ENCODE data around the gene THOP1.

Gene THOP1

DNA sequence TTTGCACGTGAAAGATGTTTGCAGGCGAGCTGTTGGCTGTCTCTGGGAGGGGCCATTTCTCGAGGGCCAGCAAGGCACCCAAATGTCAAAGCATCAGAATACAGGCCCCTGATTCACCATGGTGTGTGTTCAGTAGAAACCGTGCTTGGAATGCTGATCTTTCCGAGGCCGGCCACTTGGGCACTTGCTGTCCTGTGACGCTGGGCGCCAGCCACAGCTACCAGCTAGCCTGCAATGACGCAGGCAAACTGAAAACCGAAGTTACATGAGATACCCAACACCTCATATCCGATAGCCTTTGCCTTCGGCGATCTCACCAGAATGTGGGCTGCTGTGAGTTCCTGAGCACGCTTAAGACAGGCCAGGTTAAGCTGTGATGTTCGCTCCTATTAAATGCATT is 12.0 kb downstream of the THOP1 start:
- no peaks in the 10 kb centered on the region for H3K4me1 Mint-ChIP-seq (ENCODE audit: low read depth)
- no peaks in the 10 kb centered on the region for H3K9me3 Mint-ChIP-seq
- no peaks in the 10 kb centered on the region for H3K27me3 Mint-ChIP-seq (ENCODE audit: low read depth)
- no peak for DNase-seq (ENCODE audit: low spot score)
- H3K27ac Mint-ChIP-seq: no peak overlapping the region
- H3K36me3 Mint-ChIP-seq (ENCODE audit: low read depth): peaks cover 21% of the 10 kb centered on the region
- H3K4me3 Mint-ChIP-seq: no peak overlapping the region

DNA sequence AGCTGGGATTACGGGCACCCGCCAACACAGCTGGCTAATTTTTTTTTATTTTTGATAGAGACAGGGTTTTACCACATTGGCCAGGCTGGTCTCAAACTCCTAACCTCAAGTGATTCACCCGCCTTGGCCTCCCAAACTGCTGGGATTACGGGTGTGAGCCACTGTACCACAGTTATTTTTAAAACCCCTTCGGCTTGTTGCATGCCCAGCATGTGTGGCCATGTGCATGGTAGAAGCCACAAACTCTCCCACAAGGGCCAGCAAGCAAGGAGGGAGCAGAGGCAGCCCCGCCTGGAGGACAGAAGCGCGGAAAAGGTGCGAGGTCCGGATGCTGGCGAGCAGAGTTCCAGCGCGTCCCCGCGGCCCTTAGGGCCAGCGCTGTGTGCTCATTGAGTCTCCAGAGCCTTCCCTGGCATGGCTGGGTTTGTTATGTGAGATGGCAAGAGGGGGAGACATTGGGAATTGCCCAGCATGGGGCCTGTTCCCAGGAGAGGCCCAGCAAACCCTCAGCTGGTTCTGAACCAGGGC is 12.9 kb downstream of the THOP1 start:
- Mint-ChIP-seq H3K27me3 (ENCODE audit: low read depth) (no peaks in the 10 kb centered on the region), H3K9me3 (no peaks in the 10 kb centered on the region), H3K4me1 (ENCODE audit: low read depth) (no peaks in the 10 kb centered on the region), H3K27ac (no peak overlapping the region), H3K36me3 (ENCODE audit: low read depth) (peaks cover 23% of the 10 kb centered on the region), H3K4me3 (no peak overlapping the region)
- DNase-seq (ENCODE audit: low spot score): no peak

DNA sequence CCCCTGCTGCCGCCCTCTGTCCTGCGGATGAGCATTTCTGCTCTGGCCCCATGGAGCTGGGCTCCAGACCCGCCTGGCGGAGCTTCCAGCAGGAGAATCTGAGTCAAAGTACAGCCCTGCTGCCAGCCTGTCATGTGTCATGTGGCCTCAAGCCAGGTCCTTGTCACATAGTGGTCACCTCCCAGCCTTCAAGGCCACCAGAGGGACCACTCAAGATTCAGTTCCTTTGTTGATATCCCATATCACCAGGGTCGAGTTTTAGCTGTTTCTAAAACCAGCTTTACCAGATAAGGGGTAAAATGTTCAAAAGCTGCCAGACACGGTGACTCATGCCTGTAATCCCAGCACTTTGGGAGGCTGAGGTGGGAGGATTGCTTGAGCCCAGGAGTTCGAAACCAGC is 13.4 kb downstream of the THOP1 start:
- DNase-seq (ENCODE audit: low spot score): no peak
- Mint-ChIP-seq H3K27ac (no peak overlapping the region), H3K36me3 (ENCODE audit: low read depth) (peaks cover 20% of the 10 kb centered on the region)

DNA sequence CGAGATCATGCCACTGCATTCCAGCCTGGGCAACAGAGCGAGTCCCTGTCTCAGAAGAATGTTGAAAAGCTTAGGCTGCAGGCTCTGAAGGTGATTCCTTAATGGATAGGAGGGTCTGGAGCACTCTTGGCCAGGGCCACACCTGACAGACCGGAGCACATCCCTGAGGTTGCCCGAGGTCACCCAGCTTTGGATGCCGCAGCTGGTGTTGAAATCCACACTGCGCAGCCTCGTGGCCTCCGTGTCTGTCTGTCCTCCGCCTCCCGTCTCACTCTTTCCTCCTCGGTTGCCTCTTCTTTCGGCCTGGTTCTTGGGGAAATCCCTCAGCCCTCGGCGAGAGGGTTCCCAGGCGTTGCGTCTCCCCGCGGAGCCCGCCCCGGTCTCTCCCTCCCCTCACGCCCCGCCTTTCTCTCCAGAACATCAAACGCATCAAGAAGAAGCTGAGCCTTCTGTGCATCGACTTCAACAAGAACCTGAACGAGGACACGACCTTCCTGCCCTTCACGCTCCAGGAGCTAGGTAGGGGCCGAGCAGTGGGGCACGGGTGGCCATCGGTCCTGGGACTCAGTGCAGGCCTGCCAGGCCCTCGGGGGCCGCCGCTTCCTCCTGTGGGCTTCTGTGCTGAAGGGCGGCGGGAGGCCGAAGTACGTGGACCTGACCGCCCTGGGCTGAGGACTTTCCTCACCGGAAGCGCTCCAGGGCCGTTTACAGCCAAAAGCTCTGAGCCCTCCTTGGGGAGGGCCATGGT is 14.1 kb downstream of the THOP1 start:
- Mint-ChIP-seq H3K27ac (no peak overlapping the region), H3K27me3 (ENCODE audit: low read depth) (no peaks in the 10 kb centered on the region)

More for the DNA sequence above, 13.4 kb downstream of the THOP1 start:
- no peaks in the 10 kb centered on the region for H3K4me1 Mint-ChIP-seq (ENCODE audit: low read depth)
- H3K9me3 Mint-ChIP-seq: no peaks in the 10 kb centered on the region
- H3K27me3 Mint-ChIP-seq (ENCODE audit: low read depth): no peaks in the 10 kb centered on the region
- no peak overlapping the region for H3K4me3 Mint-ChIP-seq

DNA sequence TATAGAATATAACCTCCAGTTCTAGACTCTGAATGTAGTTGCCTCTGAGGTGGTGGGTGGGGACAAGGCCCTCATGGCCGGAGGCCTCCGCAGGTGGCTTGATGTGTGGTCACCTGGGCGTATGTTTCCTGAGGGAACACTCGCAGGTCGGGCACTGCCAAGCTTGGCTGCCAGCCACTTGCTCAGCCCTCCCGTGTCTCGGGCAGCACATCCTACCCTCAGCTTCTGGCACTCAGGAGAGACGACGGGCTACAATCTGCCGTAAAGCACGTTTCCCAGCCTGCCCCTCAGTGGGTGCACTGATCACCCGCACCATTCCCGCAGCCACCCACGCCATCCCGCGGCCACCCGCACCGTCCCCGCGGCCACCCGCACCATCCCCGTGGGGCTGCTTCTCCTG is 15.2 kb downstream of the THOP1 start:
- H3K4me1 Mint-ChIP-seq (ENCODE audit: low read depth): no peaks in the 10 kb centered on the region
- H3K4me3 Mint-ChIP-seq: no peak overlapping the region
- DNase-seq (ENCODE audit: low spot score): no peak
- no peak overlapping the region for H3K27ac Mint-ChIP-seq
- no peaks in the 10 kb centered on the region for H3K9me3 Mint-ChIP-seq
- no peaks in the 10 kb centered on the region for H3K27me3 Mint-ChIP-seq (ENCODE audit: low read depth)
- peaks cover 17% of the 10 kb centered on the region for H3K36me3 Mint-ChIP-seq (ENCODE audit: low read depth)

More for the DNA sequence above, 14.1 kb downstream of the THOP1 start:
- H3K36me3 Mint-ChIP-seq (ENCODE audit: low read depth): peaks cover 19% of the 10 kb centered on the region
- no peak overlapping the region for H3K4me3 Mint-ChIP-seq
- DNase-seq (ENCODE audit: low spot score): no peak
- H3K4me1 Mint-ChIP-seq (ENCODE audit: low read depth): no peaks in the 10 kb centered on the region
- H3K9me3 Mint-ChIP-seq: no peaks in the 10 kb centered on the region

DNA sequence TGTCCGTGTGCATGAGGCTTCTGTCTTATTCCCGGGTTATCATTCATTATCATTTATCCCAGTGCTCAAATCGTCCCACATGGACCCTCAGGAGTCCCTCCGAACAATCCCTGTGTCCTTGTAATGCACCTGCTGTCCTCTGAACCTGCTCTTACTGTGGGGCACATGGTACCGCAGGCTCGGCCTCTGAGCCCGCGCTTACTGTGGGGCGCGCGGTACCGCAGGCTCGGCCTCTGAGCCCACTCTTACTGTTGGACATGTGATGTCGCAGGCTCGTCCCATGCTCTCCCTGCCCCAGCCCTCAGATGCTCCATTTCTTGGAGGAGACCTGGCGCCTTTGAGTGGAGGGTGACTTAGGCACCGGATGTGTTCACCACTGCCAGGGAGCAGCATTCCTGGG is 17.5 kb downstream of the THOP1 start:
- Mint-ChIP-seq H3K4me1 (ENCODE audit: low read depth) (no peaks in the 10 kb centered on the region), H3K27ac (no peak overlapping the region), H3K9me3 (no peaks in the 10 kb centered on the region), H3K4me3 (no peak overlapping the region), H3K27me3 (ENCODE audit: low read depth) (no peaks in the 10 kb centered on the region), H3K36me3 (ENCODE audit: low read depth) (peaks cover 14% of the 10 kb centered on the region)
- DNase-seq (ENCODE audit: low spot score): no peak

DNA sequence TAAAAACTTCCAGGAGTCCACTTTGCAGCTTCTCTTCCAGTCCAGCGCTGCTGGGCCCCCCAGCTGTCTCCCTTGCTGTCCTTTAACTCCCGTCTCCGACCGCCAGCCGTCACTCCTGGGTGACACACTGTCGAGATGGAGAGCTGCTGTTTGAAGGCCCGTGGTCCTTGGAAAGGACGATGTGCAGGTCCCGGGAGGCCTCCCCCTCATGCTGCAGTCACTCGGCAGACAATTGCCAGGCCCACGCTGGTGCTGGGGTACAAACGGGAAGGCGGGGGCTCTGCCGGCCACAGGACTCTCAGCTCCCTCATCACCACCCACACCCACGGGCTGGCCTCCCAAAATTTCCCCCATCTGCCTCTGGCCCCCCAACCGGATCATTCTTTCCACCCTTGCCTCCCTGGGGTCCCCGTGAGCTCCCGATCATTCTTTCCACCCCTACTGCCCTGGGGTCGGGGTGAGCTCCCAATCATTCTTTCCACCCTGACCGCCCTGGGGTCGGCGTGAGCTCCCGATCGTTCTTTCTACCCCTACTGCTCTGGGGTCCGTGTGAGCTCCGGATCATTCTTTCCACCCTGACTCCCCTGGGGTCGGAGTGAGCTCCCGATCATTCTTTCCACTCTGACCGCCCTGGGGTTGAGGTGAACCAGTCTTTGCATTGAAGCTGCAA is 18.3 kb downstream of the THOP1 start:
- Mint-ChIP-seq H3K4me3 (no peak overlapping the region), H3K9me3 (no peaks in the 10 kb centered on the region), H3K27me3 (ENCODE audit: low read depth) (no peaks in the 10 kb centered on the region), H3K27ac (no peak overlapping the region), H3K36me3 (ENCODE audit: low read depth) (peaks cover 14% of the 10 kb centered on the region), H3K4me1 (ENCODE audit: low read depth) (no peaks in the 10 kb centered on the region)
- no peak for DNase-seq (ENCODE audit: low spot score)

DNA sequence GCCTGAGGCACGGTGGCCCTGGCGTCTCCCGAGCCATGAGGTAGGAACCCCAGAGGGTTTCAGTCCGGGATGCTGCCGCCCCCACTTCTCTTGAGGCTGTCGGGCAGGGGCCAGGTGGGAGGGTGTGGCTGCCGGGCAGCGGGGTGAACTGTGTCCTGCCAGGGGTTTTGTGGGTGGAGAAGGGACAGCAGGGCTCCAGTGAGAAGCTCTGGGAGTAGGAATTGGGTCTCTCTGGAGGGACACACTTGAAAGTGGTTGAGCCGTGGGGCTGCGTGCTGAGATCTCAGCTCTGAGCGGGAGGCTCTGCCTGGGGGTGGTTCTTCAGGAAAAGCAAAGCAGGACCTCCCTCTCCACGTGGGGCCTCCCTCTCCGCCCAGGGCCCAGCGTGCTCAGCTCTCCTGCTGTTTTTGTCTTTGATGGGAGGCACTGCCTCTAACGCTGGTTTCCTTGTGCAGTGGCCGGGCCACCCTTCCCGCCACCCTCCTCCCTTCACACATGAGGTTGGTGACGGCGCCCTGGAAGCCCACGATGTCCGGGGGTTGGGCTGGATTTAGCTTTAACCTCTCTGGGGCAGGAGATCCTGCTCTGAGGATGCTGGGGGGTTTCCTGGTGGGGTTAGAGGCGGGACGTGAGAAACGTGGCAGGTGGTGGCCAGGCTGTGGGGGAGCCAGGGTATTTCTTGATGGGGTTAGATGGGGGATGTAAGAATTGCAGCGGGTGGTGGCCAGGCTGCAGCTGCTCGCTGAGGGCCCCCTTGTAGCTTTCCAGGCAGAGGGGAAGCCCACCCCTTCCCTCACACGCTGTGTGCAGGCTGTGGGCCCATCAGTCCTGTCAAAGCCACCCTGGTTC is 19.1 kb downstream of the THOP1 start:
- H3K27me3 Mint-ChIP-seq (ENCODE audit: low read depth): no peaks in the 10 kb centered on the region
- H3K4me3 Mint-ChIP-seq: no peak overlapping the region
- H3K4me1 Mint-ChIP-seq (ENCODE audit: low read depth): no peaks in the 10 kb centered on the region

DNA sequence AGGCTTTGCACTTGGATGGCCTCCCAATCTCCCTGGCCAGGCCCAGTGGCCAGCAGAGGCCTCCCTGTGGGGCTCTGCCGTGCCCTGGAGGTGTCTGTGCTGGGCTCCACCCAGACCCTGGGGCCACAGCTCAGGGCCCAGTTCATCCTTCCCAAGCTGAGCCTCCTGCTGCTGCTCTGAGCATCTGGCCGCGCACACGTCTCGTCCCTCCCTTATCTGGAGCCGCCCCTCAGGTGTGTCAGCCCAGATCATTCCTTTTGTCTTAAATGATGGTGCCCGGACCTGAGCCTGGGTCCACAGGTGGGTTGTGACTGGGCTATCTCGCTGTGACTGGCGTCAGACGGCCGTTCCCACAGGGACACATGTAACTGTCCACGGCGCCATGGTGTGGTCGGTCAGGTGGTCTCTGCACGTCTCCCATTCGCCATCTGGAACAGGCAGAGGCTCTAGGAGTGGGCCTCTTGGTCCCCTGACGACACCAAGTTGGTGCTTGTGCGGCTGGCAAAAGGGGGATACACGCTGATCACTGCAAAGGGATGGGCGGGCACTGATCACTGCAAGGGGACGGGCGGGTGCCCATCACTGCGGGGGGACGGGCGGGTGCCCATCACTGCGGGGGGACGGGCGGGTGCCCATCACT is 20.1 kb downstream of the THOP1 start:
- Mint-ChIP-seq H3K36me3 (ENCODE audit: low read depth) (peaks cover 19% of the 10 kb centered on the region), H3K4me1 (ENCODE audit: low read depth) (no peaks in the 10 kb centered on the region), H3K27me3 (ENCODE audit: low read depth) (no peaks in the 10 kb centered on the region), H3K4me3 (no peak overlapping the region), H3K9me3 (no peaks in the 10 kb centered on the region), H3K27ac (no peak overlapping the region)
- no peak for DNase-seq (ENCODE audit: low spot score)

More for the DNA sequence above, 19.1 kb downstream of the THOP1 start:
- Mint-ChIP-seq H3K27ac (no peak overlapping the region), H3K9me3 (no peaks in the 10 kb centered on the region), H3K36me3 (ENCODE audit: low read depth) (peaks cover 17% of the 10 kb centered on the region)
- DNase-seq (ENCODE audit: low spot score): no peak

DNA sequence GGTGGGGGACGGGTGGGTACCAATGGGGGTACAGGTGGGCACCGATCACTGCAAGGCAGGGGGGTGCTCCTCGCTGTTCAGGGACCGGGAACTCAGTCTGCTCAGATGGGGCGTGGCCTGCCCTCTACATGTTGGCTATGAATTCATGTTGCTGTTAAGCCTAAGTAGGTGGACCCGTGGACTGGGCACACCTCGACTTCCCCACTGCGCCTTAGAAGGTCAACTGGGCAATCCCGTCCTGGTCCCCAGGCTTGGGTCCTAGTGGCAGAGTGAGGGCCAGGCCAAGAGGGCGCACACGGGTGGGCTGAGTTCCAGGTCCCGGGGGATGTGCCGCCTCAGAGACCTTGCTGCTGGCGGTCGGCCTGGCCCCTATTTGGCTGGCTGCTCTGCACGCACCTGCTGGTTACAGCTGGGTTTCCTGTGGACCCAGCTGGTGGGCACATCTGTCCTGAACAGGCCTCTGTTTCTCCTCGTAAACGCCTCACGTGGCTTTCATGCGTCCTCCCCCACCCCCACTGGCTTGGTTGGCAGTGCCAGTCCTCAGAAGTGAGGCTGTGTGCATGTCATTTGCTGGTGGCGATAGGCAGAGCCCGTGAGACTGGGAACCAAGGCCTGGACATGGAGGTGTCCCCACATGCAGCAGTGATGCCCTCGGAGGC is 20.8 kb downstream of the THOP1 start:
- H3K4me3 Mint-ChIP-seq: no peak overlapping the region
- no peak for DNase-seq (ENCODE audit: low spot score)
- H3K27me3 Mint-ChIP-seq (ENCODE audit: low read depth): no peaks in the 10 kb centered on the region
- H3K36me3 Mint-ChIP-seq (ENCODE audit: low read depth): peaks cover 15% of the 10 kb centered on the region
- H3K9me3 Mint-ChIP-seq: no peaks in the 10 kb centered on the region
- no peak overlapping the region for H3K27ac Mint-ChIP-seq
- H3K4me1 Mint-ChIP-seq (ENCODE audit: low read depth): no peaks in the 10 kb centered on the region

DNA sequence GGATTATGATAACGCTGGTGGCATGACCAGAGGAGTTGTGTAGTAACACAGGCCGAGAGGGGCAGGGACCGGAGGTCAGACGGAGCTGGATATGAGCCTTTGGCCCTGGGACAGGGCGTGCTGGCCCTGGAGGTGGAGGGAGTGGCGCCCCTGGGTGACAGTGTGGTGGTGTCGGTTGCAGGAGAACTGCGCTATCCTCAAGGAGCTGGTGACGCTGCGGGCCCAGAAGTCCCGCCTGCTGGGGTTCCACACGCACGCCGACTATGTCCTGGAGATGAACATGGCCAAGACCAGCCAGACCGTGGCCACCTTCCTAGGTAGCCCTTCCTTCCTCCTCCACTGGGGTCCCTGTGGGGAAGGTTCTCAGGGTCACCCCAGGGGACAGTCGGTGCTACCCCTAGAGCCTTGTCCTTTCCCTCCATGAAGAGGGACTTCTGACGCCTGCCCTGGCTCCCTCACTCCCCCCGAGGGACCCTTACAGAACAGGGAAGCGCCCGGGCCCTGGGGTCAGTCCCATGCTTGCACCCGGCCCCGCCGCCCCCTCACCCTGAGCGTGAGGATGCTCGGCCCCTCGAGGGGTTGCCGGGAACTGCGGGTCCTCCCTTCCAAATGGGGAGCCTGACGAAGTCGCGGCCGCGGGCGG is 21.6 kb downstream of the THOP1 start:
- no peak for DNase-seq (ENCODE audit: low spot score)
- H3K4me3 Mint-ChIP-seq: no peak overlapping the region
- no peaks in the 10 kb centered on the region for H3K9me3 Mint-ChIP-seq
- H3K4me1 Mint-ChIP-seq (ENCODE audit: low read depth): no peaks in the 10 kb centered on the region
- peaks cover 13% of the 10 kb centered on the region for H3K36me3 Mint-ChIP-seq (ENCODE audit: low read depth)
- H3K27ac Mint-ChIP-seq: no peak overlapping the region
- no peaks in the 10 kb centered on the region for H3K27me3 Mint-ChIP-seq (ENCODE audit: low read depth)

DNA sequence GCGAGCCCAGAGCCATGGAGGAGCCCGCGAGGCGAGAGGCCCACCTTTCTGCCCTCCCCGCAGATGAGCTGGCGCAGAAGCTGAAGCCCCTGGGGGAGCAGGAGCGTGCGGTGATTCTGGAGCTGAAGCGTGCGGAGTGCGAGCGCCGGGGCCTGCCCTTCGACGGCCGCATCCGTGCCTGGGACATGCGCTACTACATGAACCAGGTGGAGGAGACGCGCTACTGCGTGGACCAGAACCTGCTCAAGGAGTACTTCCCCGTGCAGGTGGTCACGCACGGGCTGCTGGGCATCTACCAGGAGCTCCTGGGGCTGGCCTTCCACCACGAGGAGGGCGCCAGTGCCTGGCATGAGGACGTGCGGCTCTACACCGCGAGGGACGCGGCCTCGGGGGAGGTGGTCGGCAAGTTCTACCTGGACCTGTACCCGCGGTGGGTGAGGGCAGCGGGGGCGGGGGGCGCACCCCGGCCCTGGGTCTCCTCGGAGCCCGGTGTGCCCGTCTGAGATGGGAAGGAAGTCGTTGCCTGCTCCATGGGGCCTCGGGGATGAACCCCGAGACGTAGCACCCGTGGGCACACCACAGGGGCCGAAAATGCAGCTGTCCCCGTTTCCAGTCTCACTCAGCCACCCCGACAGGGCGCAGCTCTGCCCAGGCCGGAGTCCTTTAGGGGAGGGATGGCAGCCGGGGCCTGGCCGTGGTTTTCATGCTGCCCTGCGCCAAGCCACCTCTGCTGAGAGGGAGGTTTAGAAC is 22.3 kb downstream of the THOP1 start:
- no peaks in the 10 kb centered on the region for H3K27me3 Mint-ChIP-seq (ENCODE audit: low read depth)
- no peaks in the 10 kb centered on the region for H3K4me1 Mint-ChIP-seq (ENCODE audit: low read depth)
- H3K4me3 Mint-ChIP-seq: no peak overlapping the region
- H3K27ac Mint-ChIP-seq: no peak overlapping the region
- peaks cover 11% of the 10 kb centered on the region for H3K36me3 Mint-ChIP-seq (ENCODE audit: low read depth)
- no peak for DNase-seq (ENCODE audit: low spot score)
- no peaks in the 10 kb centered on the region for H3K9me3 Mint-ChIP-seq

All from T-helper 2 cell treated with Interferon-gamma antibody and Interleukin-4, amounts not matched to agents 5 μg/mL and 100 μg/mL, for 36 hours (primary cell).